ENCODE data around the gene NANOS1.
A peak's percentile ranks its signal among the peaks of the same experiment; 100 is the strongest.

NANOS1 gene, protein sequence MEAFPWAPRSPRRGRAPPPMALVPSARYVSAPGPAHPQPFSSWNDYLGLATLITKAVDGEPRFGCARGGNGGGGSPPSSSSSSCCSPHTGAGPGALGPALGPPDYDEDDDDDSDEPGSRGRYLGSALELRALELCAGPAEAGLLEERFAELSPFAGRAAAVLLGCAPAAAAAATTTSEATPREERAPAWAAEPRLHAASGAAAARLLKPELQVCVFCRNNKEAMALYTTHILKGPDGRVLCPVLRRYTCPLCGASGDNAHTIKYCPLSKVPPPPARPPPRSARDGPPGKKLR

GRCh38 chr10:119029613-119030420, at the start of gene NANOS1:
TSS of gene NANOS1 (plus strand) at chr10:119029714. CDS start at chr10:119029802, 88 bp downstream.
- no peak for DNase-seq (ENCODE audit: low read depth)

- DNase-seq (ENCODE audit: low read depth), result no peak
Observed at GRCh38 chr10:118980135-118980865, 49.2 kb upstream of the NANOS1 start.

- no peak for DNase-seq (ENCODE audit: low read depth)
Observed at GRCh38 chr10:118980870-118981269, 48.6 kb upstream of the NANOS1 start.

DNA sequence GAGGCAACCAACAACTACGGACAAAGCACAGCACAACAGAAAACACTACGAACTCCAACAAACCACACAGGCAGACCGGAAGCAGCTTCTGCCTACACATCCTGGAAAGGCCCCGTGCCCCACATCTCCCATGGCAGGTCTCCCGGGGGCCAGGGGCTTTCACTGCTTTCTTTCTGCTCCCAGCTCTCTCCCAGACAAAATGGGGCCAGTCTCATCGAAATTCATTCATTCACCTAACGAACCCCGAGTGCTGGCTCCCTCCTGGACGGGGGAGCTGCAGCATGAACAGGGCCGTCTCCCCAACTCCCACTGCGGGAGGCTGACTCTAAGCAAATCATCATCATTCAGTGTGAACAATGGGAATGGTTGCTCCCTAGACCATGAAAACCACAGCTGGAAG, 47.6 kb upstream of the NANOS1 start:
- DNase-seq (ENCODE audit: low read depth), result no peak

DNA sequence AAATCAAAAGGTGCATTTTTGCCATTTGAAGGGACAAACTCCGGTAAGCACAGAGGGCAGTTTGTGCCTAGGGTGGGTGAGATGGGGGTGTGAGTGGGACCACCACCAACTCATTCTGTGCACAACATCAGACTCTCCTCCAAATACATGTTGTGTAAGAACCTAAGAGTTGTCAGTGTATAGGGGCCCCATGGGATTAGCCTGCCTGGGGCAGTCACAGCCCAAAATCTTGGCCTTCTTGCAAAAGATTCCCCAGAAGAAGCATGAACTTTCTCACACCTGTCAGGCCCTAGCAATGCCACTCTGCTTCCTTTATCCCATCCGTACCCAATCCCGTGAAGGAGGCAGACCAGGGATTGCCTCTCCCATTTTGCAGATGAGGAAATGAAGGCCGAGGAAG, 47.1 kb upstream of the NANOS1 start:
- no peak for DNase-seq (ENCODE audit: low read depth)

- DNase-seq (ENCODE audit: low read depth), result peak; percentile 53
Observed at GRCh38 chr10:118983263-118983662, 46.3 kb upstream of the NANOS1 start.

GRCh38 chr10:118985576-118985975, 43.9 kb upstream of the NANOS1 start:
- DNase-seq (ENCODE audit: low read depth), result no peak

GRCh38 chr10:118986815-118987790, 42.4 kb upstream of the NANOS1 start:
- DNase-seq (ENCODE audit: low read depth), result no peak

DNA sequence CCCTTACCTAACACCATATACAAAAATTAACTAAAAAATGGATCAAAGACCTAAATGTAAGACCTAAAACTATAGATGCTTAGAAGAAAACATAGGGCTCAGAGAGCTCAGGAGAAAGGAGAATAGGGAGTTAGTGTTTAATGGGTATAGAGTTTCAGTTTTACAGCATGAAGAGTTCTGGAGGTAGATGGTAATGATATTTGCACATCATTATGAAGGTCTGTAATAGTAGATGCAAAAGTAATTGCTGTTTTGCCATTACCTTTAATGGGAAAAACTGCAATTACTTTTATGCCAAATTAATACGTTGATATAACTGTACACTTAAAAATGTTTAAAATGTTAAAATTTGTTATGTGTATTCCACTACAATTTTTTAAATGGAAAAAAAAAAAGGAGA, 39.2 kb upstream of the NANOS1 start:
- DNase-seq (ENCODE audit: low read depth), result no peak

GRCh38 chr10:118992496-118992895, 37.0 kb upstream of the NANOS1 start:
- DNase-seq (ENCODE audit: low read depth), result no peak

DNA sequence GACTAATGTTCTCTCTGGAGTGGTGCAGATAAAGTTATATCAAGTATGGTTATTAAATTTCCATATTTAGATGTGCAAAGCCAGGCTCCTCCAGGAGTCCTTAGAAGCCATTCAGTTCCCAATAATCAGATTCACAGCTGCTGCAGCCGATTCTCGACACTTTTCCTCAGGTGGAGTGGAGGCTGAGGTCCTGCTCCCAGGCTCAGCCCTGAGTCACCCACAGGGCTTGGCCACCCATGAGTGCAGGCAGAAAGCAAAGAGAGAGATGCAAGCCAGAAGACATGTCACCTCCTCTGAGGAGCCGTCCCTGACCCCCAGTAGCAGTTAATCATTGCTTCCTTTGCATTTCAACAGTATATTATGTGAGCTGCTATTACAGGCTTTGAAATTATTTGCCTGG, 36.3 kb upstream of the NANOS1 start:
- no peak for DNase-seq (ENCODE audit: low read depth)

- DNase-seq (ENCODE audit: low read depth), result no peak
Observed at GRCh38 chr10:118994321-118994720, 35.2 kb upstream of the NANOS1 start.

- no peak for DNase-seq (ENCODE audit: low read depth)
Observed at GRCh38 chr10:118995739-118996138, 33.8 kb upstream of the NANOS1 start.

GRCh38 chr10:118997379-118997778, 32.1 kb upstream of the NANOS1 start:
- DNase-seq (ENCODE audit: low read depth), result no peak

- DNase-seq (ENCODE audit: low read depth), result no peak
Observed at GRCh38 chr10:118998183-118998582, 31.3 kb upstream of the NANOS1 start.

DNA sequence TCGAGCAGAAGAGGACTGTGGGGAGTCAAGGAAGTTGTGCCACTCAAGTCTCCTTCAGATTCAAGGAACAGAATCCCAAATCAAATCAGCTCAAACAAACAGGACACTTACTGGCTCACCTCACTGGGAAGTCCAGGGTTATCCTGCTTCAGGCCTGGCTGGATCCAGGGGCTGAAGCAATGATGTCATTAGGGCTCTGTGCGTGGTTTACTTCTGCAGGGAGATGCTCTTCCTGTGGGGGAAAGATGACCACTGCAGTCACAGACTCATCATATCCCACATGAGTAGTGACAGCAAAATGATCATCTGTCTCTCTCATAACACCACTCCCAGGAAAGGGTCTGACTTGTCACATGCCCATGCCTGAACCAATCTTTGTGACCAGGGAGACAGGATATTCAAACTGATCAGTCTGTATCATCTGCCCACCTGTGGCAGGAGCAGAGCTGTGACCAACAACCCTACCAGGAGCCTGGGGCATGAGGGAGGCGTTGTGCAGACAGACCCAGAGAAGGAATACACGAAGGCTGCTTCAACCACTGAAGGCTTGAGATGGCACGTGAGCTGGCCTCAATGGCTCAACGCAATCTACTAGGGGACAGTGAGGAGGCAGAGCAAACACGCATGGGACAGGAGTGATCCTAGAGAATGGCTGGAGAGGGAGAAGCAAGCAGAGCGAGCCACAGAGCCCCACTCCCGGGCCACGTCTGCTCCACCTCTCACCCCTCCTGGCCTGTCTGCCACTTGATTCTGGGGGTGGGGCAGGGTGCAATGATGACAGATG, 27.6 kb upstream of the NANOS1 start:
- DNase-seq (ENCODE audit: low read depth), result no peak

GRCh38 chr10:119003572-119004289, 25.8 kb upstream of the NANOS1 start:
- DNase-seq (ENCODE audit: low read depth), result no peak

DNA sequence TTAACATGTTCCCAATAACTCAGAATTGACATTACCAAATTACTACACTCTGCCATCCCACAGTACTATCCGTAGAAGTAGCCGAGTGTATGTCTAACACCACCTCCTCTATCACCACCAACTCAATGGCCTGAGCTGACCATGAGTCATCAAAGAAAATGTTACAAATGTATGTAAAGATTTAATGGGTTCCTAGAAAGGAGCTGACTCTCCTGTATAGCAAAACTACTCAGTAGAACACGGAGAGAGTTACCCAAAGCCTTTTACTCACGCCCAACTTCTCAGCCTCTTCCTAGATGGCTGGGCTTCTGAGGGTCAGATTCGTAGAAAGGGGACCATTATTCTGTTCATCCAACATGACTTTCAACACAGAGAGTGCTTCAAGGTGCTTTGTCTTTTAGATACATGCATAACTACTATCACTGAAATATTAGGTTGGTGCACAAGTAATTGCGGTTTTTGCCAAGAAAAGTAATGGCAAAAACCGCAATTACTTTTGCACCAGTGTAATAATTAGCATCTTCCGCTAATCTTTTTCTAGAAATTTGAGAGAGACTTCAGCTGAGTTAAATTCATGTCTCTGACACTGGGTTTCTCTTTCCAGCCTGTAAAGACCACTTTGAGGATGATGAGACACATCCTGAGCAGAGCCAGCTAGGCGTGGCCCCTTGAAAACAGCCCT, 24.0 kb upstream of the NANOS1 start:
- DNase-seq (ENCODE audit: low read depth), result peak; percentile 32

DNA sequence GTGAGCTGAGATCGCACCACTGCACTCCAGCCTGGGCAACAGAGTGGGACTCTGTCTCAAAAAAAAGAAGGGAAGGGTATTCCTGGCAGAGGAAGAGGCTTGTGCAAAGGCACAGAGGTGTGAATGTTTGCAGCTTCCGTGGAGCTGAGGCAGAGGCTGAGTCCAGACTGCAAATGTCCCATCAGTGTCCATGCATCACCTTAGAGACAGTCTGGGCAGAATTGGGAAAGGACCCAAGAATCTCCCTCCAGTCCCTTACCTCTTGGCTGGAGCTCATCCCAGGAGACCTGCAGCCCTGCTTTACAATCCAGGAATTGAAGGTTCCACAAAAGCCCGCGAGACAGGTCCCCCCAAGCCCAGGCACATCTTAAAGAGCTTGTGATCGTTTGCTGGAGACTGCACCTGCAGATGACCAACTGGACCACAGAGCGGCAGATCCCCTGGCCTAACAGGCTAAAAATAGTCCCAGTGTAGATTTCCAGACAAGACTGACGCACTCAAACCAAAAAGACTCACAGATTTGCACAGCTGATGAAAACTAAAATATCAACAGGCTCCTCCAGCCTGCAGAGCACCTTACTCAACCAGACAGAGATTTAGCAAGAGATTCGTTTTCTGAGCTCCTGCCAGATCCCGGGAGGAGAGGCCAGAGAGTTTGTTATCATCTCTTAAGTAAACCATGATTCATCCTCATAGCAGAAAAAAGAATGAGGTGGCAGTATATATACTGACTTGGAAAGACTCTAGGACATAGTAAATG, 22.9 kb upstream of the NANOS1 start:
- peak; percentile 99 for DNase-seq (ENCODE audit: low read depth)

All from amniotic epithelial cell (primary cell).